ENCODE data around the gene PLCH1.

The PLCH1 gene

GRCh38 chr3:155416500-155417118, 328.3 kb downstream of the PLCH1 start:
- TF ChIP-seq, protein P1, sequence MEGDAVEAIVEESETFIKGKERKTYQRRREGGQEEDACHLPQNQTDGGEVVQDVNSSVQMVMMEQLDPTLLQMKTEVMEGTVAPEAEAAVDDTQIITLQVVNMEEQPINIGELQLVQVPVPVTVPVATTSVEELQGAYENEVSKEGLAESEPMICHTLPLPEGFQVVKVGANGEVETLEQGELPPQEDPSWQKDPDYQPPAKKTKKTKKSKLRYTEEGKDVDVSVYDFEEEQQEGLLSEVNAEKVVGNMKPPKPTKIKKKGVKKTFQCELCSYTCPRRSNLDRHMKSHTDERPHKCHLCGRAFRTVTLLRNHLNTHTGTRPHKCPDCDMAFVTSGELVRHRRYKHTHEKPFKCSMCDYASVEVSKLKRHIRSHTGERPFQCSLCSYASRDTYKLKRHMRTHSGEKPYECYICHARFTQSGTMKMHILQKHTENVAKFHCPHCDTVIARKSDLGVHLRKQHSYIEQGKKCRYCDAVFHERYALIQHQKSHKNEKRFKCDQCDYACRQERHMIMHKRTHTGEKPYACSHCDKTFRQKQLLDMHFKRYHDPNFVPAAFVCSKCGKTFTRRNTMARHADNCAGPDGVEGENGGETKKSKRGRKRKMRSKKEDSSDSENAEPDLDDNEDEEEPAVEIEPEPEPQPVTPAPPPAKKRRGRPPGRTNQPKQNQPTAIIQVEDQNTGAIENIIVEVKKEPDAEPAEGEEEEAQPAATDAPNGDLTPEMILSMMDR (IDR thresholded peaks at IDR 0.05; ENCODE audit: low read depth, low read length): no peak

DNA sequence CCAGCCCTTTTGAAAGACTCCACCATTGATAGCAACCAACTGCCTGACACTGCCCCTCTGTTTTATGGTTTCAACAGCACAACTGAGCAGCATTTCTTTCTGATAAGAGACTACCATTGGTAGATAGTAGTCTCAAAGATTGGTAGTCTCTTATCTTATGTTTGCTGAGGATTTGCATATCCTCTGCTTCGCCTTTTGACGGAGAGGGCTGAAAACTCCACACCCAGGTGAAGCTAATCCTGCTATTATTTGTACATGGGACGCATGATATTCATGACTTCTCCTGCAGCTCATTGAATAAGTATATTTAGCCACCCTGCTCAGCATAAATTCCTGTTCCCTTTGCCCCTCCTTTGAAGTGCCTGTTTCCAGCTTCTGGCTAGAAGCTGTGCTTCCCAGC, 332.0 kb downstream of the PLCH1 start:
- H3K4me3 ChIP-seq (ENCODE audit: low read depth, low read length): no peak overlapping the region
- TF ChIP-seq, protein P1 (IDR thresholded peaks at IDR 0.05; ENCODE audit: low read depth, low read length): no peak

More at GRCh38 chr3:155416500-155417118, 328.3 kb downstream of the PLCH1 start:
- no peak overlapping the region for H3K4me3 ChIP-seq (ENCODE audit: low read depth, low read length)

GRCh38 chr3:155411500-155412223, 333.2 kb downstream of the PLCH1 start:
- no peak overlapping the region for H3K4me3 ChIP-seq (ENCODE audit: low read depth, low read length)
- TF ChIP-seq, protein P1 (IDR thresholded peaks at IDR 0.05; ENCODE audit: low read depth, low read length): no peak

GRCh38 chr3:155409336-155409735, 335.5 kb downstream of the PLCH1 start:
- TF ChIP-seq, protein P1 (IDR thresholded peaks at IDR 0.05; ENCODE audit: low read depth, low read length): no peak
- no peak overlapping the region for H3K4me3 ChIP-seq (ENCODE audit: low read depth, low read length)

DNA sequence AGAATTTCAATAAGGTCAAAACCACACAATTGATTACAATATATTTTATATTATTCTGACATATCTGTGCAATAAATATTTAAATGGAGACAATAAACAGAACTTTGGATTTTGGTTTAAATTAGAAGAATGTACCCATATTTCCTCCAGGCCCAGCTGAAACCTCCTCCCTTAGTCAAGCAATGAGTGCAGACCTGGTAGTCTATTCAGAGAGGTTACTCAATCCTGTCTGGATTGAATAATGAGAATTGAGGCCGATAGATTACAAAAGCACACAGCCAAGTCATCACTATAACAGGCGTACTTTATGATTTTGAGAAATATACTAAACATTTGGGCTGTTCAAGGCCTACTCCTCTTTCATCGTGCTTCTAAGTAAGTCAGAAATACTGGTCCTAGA, 336.9 kb downstream of the PLCH1 start:
- H3K4me3 ChIP-seq (ENCODE audit: low read depth, low read length): no peak overlapping the region
- TF ChIP-seq, protein P1 (IDR thresholded peaks at IDR 0.05; ENCODE audit: low read depth, low read length): no peak

GRCh38 chr3:155407331-155407730, 337.5 kb downstream of the PLCH1 start:
- H3K4me3 ChIP-seq (ENCODE audit: low read depth, low read length): no peak overlapping the region
- TF ChIP-seq, protein P1 (IDR thresholded peaks at IDR 0.05; ENCODE audit: low read depth, low read length): no peak

- H3K4me3 ChIP-seq (ENCODE audit: low read depth, low read length): no peak overlapping the region
- TF ChIP-seq, protein P1 (IDR thresholded peaks at IDR 0.05; ENCODE audit: low read depth, low read length): no peak
Observed at GRCh38 chr3:155404486-155404885, 340.4 kb downstream of the PLCH1 start.

All from WI38 (cell line).